Measurements from ENCODE around the gene TBXA2R. TPM values are rescaled to one million over a fixed set of nuclear protein-coding genes. Genes with fewer than 3 reads are reported as not detected.

TBXA2R gene
- total RNA-seq, 1 experiment from 2014 or later, result not detected

DNA sequence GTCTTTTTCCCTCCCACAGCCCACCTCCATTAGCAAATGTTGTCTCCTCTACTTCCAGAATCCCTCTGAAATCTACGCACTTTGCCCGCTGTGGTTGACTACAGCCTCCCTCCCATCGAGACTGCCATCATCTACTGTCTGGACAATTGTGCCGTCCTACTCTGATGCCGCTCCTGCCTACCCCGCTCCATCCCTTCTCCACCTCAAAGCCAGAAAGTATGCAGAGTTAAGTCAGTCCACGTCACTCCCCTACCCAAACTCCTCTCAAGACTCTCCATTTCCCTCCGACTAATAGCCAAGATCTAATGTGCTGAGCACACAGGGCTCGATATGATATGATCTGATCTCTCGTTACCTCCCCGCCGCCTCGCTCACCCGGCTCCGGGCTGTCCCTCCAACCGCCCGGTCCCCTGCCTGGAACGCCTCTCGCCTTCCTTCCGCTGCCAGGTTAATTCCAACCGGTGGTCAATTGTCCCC, 19.4 kb upstream of the TBXA2R start:
- H3K9me3 Mint-ChIP-seq (ENCODE audit: unreplicated experiment), result no peaks in the 10 kb centered on the region
- TSS peak; percentile 7 for BruUV-seq (replicated peaks)
- H3K4me3 Mint-ChIP-seq (ENCODE audit: unreplicated experiment), result peak overlapping the region; percentile 99
- DNase-seq (ENCODE audit: unreplicated experiment), result no peak
- intact Hi-C loops (cut with micrococcal nuclease), result no loop called here
- H3K36me3 Mint-ChIP-seq (ENCODE audit: insufficient read depth, unreplicated experiment), result peaks cover 18% of the 10 kb centered on the region
- POLR2A ChIA-PET, result interaction anchor here (0.9 to 1.0 kb wide), 2 partner anchors 34 to 69 kb away, joined by 3 read pairs; no protein-coding TSS in a partner anchor
- no peaks in the 10 kb centered on the region for H3K27me3 Mint-ChIP-seq (ENCODE audit: insufficient read depth, unreplicated experiment)
- H3K4me1 Mint-ChIP-seq (ENCODE audit: insufficient read depth, unreplicated experiment), result peaks cover 14% of the 10 kb centered on the region
- H3K27ac Mint-ChIP-seq (ENCODE audit: low read depth, unreplicated experiment), result peak overlapping the region; percentile 99
- CTCF ChIA-PET, result no interaction called here
- no peak for TF ChIP-seq CTCF (IDR thresholded peaks at IDR 0.05; ENCODE audit: unreplicated experiment)

DNA sequence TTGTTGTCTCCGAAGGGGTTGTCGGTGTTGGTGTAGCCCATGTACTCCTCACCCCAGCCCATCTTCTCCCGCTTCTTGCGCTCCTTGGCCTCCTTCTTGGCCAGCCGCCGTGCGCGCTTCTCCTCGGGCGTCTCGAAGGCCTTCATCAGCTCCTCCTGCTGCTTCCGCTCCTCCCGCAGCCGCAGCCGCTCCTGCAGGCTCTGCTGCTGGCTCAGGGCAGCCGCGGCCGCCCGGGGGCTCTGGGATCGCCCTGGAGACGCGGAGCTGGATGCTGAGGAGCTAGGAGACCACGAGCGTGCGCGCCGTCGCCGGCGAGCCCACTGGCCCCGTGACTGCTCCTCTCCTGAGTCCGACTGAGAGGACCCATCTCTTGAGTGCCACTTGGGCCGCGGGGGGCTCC, 17.0 kb upstream of the TBXA2R start:
- no peaks in the 10 kb centered on the region for H3K27me3 Mint-ChIP-seq (ENCODE audit: insufficient read depth, unreplicated experiment)
- intact Hi-C loops (cut with micrococcal nuclease), result no loop called here
- CTCF ChIA-PET, result no interaction called here

GRCh38 chr19:3622224-3622623, 15.5 kb upstream of the TBXA2R start:
- BruUV-seq (replicated peaks), result no TSS peak
- H3K4me1 Mint-ChIP-seq (ENCODE audit: insufficient read depth, unreplicated experiment), result peaks cover 14% of the 10 kb centered on the region
- DNase-seq (ENCODE audit: unreplicated experiment), result no peak
- no peak overlapping the region for H3K4me3 Mint-ChIP-seq (ENCODE audit: unreplicated experiment)
- H3K36me3 Mint-ChIP-seq (ENCODE audit: insufficient read depth, unreplicated experiment), result peaks cover 26% of the 10 kb centered on the region
- no peaks in the 10 kb centered on the region for H3K27me3 Mint-ChIP-seq (ENCODE audit: insufficient read depth, unreplicated experiment)
- H3K9me3 Mint-ChIP-seq (ENCODE audit: unreplicated experiment), result no peaks in the 10 kb centered on the region
- intact Hi-C loops (cut with micrococcal nuclease), result no loop called here
- CTCF ChIA-PET, result no interaction called here
- TF ChIP-seq CTCF (IDR thresholded peaks at IDR 0.05; ENCODE audit: unreplicated experiment), result no peak
- POLR2A ChIA-PET, result no interaction called here
- H3K27ac Mint-ChIP-seq (ENCODE audit: low read depth, unreplicated experiment), result no peak overlapping the region

More for the DNA sequence above, 17.0 kb upstream of the TBXA2R start:
- peaks cover 14% of the 10 kb centered on the region for H3K4me1 Mint-ChIP-seq (ENCODE audit: insufficient read depth, unreplicated experiment)
- POLR2A ChIA-PET, result no interaction called here
- BruUV-seq (replicated peaks), result no TSS peak
- TF ChIP-seq CTCF (IDR thresholded peaks at IDR 0.05; ENCODE audit: unreplicated experiment), result no peak
- H3K4me3 Mint-ChIP-seq (ENCODE audit: unreplicated experiment), result no peak overlapping the region
- H3K36me3 Mint-ChIP-seq (ENCODE audit: insufficient read depth, unreplicated experiment), result peaks cover 26% of the 10 kb centered on the region
- H3K27ac Mint-ChIP-seq (ENCODE audit: low read depth, unreplicated experiment), result no peak overlapping the region
- no peaks in the 10 kb centered on the region for H3K9me3 Mint-ChIP-seq (ENCODE audit: unreplicated experiment)
- no peak for DNase-seq (ENCODE audit: unreplicated experiment)

GRCh38 chr19:3621689-3622088, 15.0 kb upstream of the TBXA2R start:
- POLR2A ChIA-PET, result interaction anchor here (0.7 kb wide), 1 partner anchor 14 kb away, joined by 3 read pairs; no protein-coding TSS in a partner anchor
- no TSS peak for BruUV-seq (replicated peaks)
- no peak for DNase-seq (ENCODE audit: unreplicated experiment)
- no peak for TF ChIP-seq CTCF (IDR thresholded peaks at IDR 0.05; ENCODE audit: unreplicated experiment)
- Mint-ChIP-seq H3K4me3 (ENCODE audit: unreplicated experiment) (no peak overlapping the region), H3K27ac (ENCODE audit: low read depth, unreplicated experiment) (no peak overlapping the region), H3K9me3 (ENCODE audit: unreplicated experiment) (no peaks in the 10 kb centered on the region), H3K36me3 (ENCODE audit: insufficient read depth, unreplicated experiment) (peaks cover 26% of the 10 kb centered on the region), H3K27me3 (ENCODE audit: insufficient read depth, unreplicated experiment) (no peaks in the 10 kb centered on the region), H3K4me1 (ENCODE audit: insufficient read depth, unreplicated experiment) (peaks cover 9% of the 10 kb centered on the region)
- CTCF ChIA-PET, result no interaction called here
- intact Hi-C loops (cut with micrococcal nuclease), result no loop called here
